ENCODE results near the gene RENBP. TPM values are rescaled to one million over a fixed set of nuclear protein-coding genes. Genes with fewer than 3 reads are reported as not detected.
A peak's percentile ranks its signal among the peaks of the same experiment; 100 is the strongest.

RENBP gene
- total and polyA plus RNA-seq, 7 experiments from 2014 or later = 0.47 to 32.7 (median 22.2) TPM

GRCh38 chrX:153900831-153901752 lies 43.4 kb downstream of the RENBP start:
- Mint-ChIP-seq H3K4me1 (peaks cover 16 to 54% (median 43%) of the 10 kb centered on the region in 7 donors), H3K27ac (peak overlapping the region in 8 of 9 donors; percentile 33 to 88 (median 71)), H3K36me3 (peaks cover 0 to 2% (median 0%) of the 10 kb centered on the region in 5 donors), H3K27me3 (peaks cover 0 to 5% (median 0%) of the 10 kb centered on the region in 5 donors), H3K9me3 (peaks cover 0 to 6% (median 0%) of the 10 kb centered on the region in 11 donors), H3K4me3 (peak overlapping the region; percentile 51 to 84 (median 64))
- ChIA-PET CTCF (no interaction called here), POLR2A (interaction anchor here (0.6 to 1.9 kb wide), 3 partner anchors 21 to 123 kb away, joined by 3 to 10 read pairs (median 3); partner anchors contain the start of gene ARHGAP4)
- H3K36me3 ChIP-seq (ENCODE audit: control insufficient read depth in 2 of 3, insufficient read depth in 3 of 3, low read length in 3 of 3) = no peaks in the 10 kb centered on the region
- intact Hi-C loops (cut with micrococcal nuclease) = loop anchor here in 1 of 2 donors (2.0 to 5.0 kb wide), 3 partner anchors 84 to 139 kb away; partner anchors contain the start of genes IDH3G, PLXNB3 and SSR4
- no peaks in the 10 kb centered on the region for H3K9me3 ChIP-seq (ENCODE audit: control insufficient read depth in 2 of 3, low read length in 3 of 3)
- H3K27ac ChIP-seq (ENCODE audit: low read depth, low read length) = no peak overlapping the region
- ATAC-seq = peak; percentile 91
- peak in 8 of 9 donors; percentile 45 to 76 (median 64) for DNase-seq
- no peaks in the 10 kb centered on the region for H3K27me3 ChIP-seq (ENCODE audit: control insufficient read depth in 2 of 2, insufficient read depth in 2 of 2, low read length in 2 of 2)
- peaks cover 25 to 35% of the 10 kb centered on the region in 2 donors for H3K4me1 ChIP-seq (ENCODE audit: control insufficient read depth in 2 of 2, insufficient read depth in 2 of 2, low read length in 2 of 2)
- no peak overlapping the region for H3K4me3 ChIP-seq (ENCODE audit: low read length)

GRCh38 chrX:153897899-153898298 lies 46.5 kb downstream of the RENBP start:
- POLR2A ChIA-PET = interaction anchor here (0.7 to 1.3 kb wide), 2 partner anchors 25 to 106 kb away, joined by 3 to 4 read pairs; no protein-coding TSS in a partner anchor
- intact Hi-C loops (cut with micrococcal nuclease) = no loop called here
- peaks cover 0 to 2% (median 0%) of the 10 kb centered on the region in 5 donors for H3K36me3 Mint-ChIP-seq

GRCh38 chrX:153889123-153889522 lies 55.3 kb downstream of the RENBP start:
- peaks cover 0 to 11% of the 10 kb centered on the region in 2 donors for H3K4me1 ChIP-seq (ENCODE audit: control insufficient read depth in 2 of 2, insufficient read depth in 2 of 2, low read length in 2 of 2)
- no peaks in the 10 kb centered on the region for H3K36me3 ChIP-seq (ENCODE audit: control insufficient read depth in 2 of 3, insufficient read depth in 3 of 3, low read length in 3 of 3)
- no peak for ATAC-seq
- H3K27me3 ChIP-seq (ENCODE audit: control insufficient read depth in 2 of 2, insufficient read depth in 2 of 2, low read length in 2 of 2) = no peaks in the 10 kb centered on the region
- Mint-ChIP-seq H3K36me3 (no peaks in the 10 kb centered on the region), H3K4me3 (no peak overlapping the region), H3K4me1 (peaks cover 0 to 10% (median 3%) of the 10 kb centered on the region in 7 donors), H3K9me3 (no peaks in the 10 kb centered on the region), H3K27me3 (peaks cover 0 to 53% (median 8%) of the 10 kb centered on the region in 5 donors), H3K27ac (no peak overlapping the region)
- H3K27ac ChIP-seq (ENCODE audit: low read depth, low read length) = no peak overlapping the region
- DNase-seq = no peak
- no peaks in the 10 kb centered on the region for H3K9me3 ChIP-seq (ENCODE audit: control insufficient read depth in 2 of 3, low read length in 3 of 3)
- POLR2A ChIA-PET = no interaction called here
- no peak overlapping the region for H3K4me3 ChIP-seq (ENCODE audit: low read length)
- intact Hi-C loops (cut with micrococcal nuclease) = no loop called here
- CTCF ChIA-PET = no interaction called here

More at GRCh38 chrX:153897899-153898298, 46.5 kb downstream of the RENBP start:
- Histone ChIP-seq H3K36me3 (ENCODE audit: control insufficient read depth in 2 of 3, insufficient read depth in 3 of 3, low read length in 3 of 3) (no peaks in the 10 kb centered on the region), H3K4me1 (ENCODE audit: control insufficient read depth in 2 of 2, insufficient read depth in 2 of 2, low read length in 2 of 2) (peaks cover 9 to 17% of the 10 kb centered on the region in 2 donors), H3K4me3 (ENCODE audit: low read length) (no peak overlapping the region), H3K27ac (ENCODE audit: low read depth, low read length) (no peak overlapping the region), H3K9me3 (ENCODE audit: control insufficient read depth in 2 of 3, low read length in 3 of 3) (no peaks in the 10 kb centered on the region), H3K27me3 (ENCODE audit: control insufficient read depth in 2 of 2, insufficient read depth in 2 of 2, low read length in 2 of 2) (no peaks in the 10 kb centered on the region)
- Mint-ChIP-seq H3K4me3 (no peak overlapping the region), H3K27me3 (peaks cover 0 to 13% (median 0%) of the 10 kb centered on the region in 5 donors), H3K9me3 (peaks cover 0 to 7% (median 0%) of the 10 kb centered on the region in 11 donors), H3K4me1 (peaks cover 5 to 43% (median 28%) of the 10 kb centered on the region in 7 donors), H3K27ac (no peak overlapping the region)
- CTCF ChIA-PET = interaction anchor here (0.6 to 1.0 kb wide), 2 partner anchors 24 to 51 kb away, joined by 3 to 4 read pairs; no protein-coding TSS in a partner anchor
- ATAC-seq (no peak), DNase-seq (no peak)

- H3K9me3 ChIP-seq (ENCODE audit: control insufficient read depth in 2 of 3, low read length in 3 of 3) = no peaks in the 10 kb centered on the region
- CTCF ChIA-PET = no interaction called here
- Mint-ChIP-seq H3K9me3 (no peaks in the 10 kb centered on the region), H3K27me3 (peaks cover 0 to 50% (median 8%) of the 10 kb centered on the region in 5 donors), H3K4me1 (peaks cover 0 to 10% (median 3%) of the 10 kb centered on the region in 7 donors), H3K4me3 (peak overlapping the region in 1 of 10 donors; percentile 11), H3K36me3 (no peaks in the 10 kb centered on the region), H3K27ac (no peak overlapping the region)
- no peak overlapping the region for H3K4me3 ChIP-seq (ENCODE audit: low read length)
- H3K27ac ChIP-seq (ENCODE audit: low read depth, low read length) = no peak overlapping the region
- H3K4me1 ChIP-seq (ENCODE audit: control insufficient read depth in 2 of 2, insufficient read depth in 2 of 2, low read length in 2 of 2) = peaks cover 0 to 11% of the 10 kb centered on the region in 2 donors
- intact Hi-C loops (cut with micrococcal nuclease) = no loop called here
- H3K36me3 ChIP-seq (ENCODE audit: control insufficient read depth in 2 of 3, insufficient read depth in 3 of 3, low read length in 3 of 3) = no peaks in the 10 kb centered on the region
- H3K27me3 ChIP-seq (ENCODE audit: control insufficient read depth in 2 of 2, insufficient read depth in 2 of 2, low read length in 2 of 2) = peaks cover 0 to 3% of the 10 kb centered on the region in 2 donors
- ATAC-seq (no peak), DNase-seq (no peak)
- POLR2A ChIA-PET = no interaction called here
Observed at GRCh38 chrX:153888344-153888743, 56.1 kb downstream of the RENBP start.

GRCh38 chrX:153887385-153887784 lies 57.1 kb downstream of the RENBP start:
- peaks cover 0 to 45% (median 9%) of the 10 kb centered on the region in 5 donors for H3K27me3 Mint-ChIP-seq
- CTCF ChIA-PET = no interaction called here
- intact Hi-C loops (cut with micrococcal nuclease) = no loop called here
- ATAC-seq (no peak), DNase-seq (no peak)
- no peak overlapping the region for H3K4me3 ChIP-seq (ENCODE audit: low read length)
- no peak overlapping the region for H3K27ac Mint-ChIP-seq
- no peak overlapping the region for H3K27ac ChIP-seq (ENCODE audit: low read depth, low read length)
- POLR2A ChIA-PET = no interaction called here
- no peaks in the 10 kb centered on the region for H3K9me3 Mint-ChIP-seq
- H3K36me3 Mint-ChIP-seq = no peaks in the 10 kb centered on the region
- no peaks in the 10 kb centered on the region for H3K36me3 ChIP-seq (ENCODE audit: control insufficient read depth in 2 of 3, insufficient read depth in 3 of 3, low read length in 3 of 3)
- no peaks in the 10 kb centered on the region for H3K9me3 ChIP-seq (ENCODE audit: control insufficient read depth in 2 of 3, low read length in 3 of 3)
- peaks cover 0 to 3% of the 10 kb centered on the region in 2 donors for H3K27me3 ChIP-seq (ENCODE audit: control insufficient read depth in 2 of 2, insufficient read depth in 2 of 2, low read length in 2 of 2)
- H3K4me3 Mint-ChIP-seq = peak overlapping the region in 3 of 10 donors; percentile 42 to 56 (median 49)
- H3K4me1 ChIP-seq (ENCODE audit: control insufficient read depth in 2 of 2, insufficient read depth in 2 of 2, low read length in 2 of 2) = peaks cover 0 to 11% of the 10 kb centered on the region in 2 donors
- peaks cover 0 to 10% (median 3%) of the 10 kb centered on the region in 7 donors for H3K4me1 Mint-ChIP-seq

- Histone ChIP-seq H3K4me3 (ENCODE audit: low read length) (no peak overlapping the region), H3K27me3 (ENCODE audit: control insufficient read depth in 2 of 2, insufficient read depth in 2 of 2, low read length in 2 of 2) (peaks cover 0 to 3% of the 10 kb centered on the region in 2 donors), H3K9me3 (ENCODE audit: control insufficient read depth in 2 of 3, low read length in 3 of 3) (no peaks in the 10 kb centered on the region), H3K4me1 (ENCODE audit: control insufficient read depth in 2 of 2, insufficient read depth in 2 of 2, low read length in 2 of 2) (peaks cover 0 to 11% of the 10 kb centered on the region in 2 donors), H3K27ac (ENCODE audit: low read depth, low read length) (no peak overlapping the region), H3K36me3 (ENCODE audit: control insufficient read depth in 2 of 3, insufficient read depth in 3 of 3, low read length in 3 of 3) (no peaks in the 10 kb centered on the region)
- Mint-ChIP-seq H3K27ac (no peak overlapping the region), H3K36me3 (no peaks in the 10 kb centered on the region), H3K9me3 (no peaks in the 10 kb centered on the region), H3K4me3 (peak overlapping the region in 3 of 10 donors; percentile 27 to 72 (median 57)), H3K4me1 (peaks cover 0 to 10% (median 5%) of the 10 kb centered on the region in 7 donors), H3K27me3 (peaks cover 0 to 43% (median 12%) of the 10 kb centered on the region in 5 donors)
- no peak for ATAC-seq
- ChIA-PET CTCF (no interaction called here), POLR2A (no interaction called here)
- intact Hi-C loops (cut with micrococcal nuclease) = no loop called here
- no peak for DNase-seq
Observed at GRCh38 chrX:153886915-153887314, 57.5 kb downstream of the RENBP start.
